GM19043 (cell line): ENCODE data around the gene CDC42BPB.

Experiments used
- ATAC-seq: cut with Tn5 transposase; IDR thresholded peaks from one replicate; pipeline ENCODE4 v1.9.1; 2021; ENCODE audit warnings: low read depth; ENCODE audit not compliant: unreplicated experiment

The CDC42BPB gene

DNA sequence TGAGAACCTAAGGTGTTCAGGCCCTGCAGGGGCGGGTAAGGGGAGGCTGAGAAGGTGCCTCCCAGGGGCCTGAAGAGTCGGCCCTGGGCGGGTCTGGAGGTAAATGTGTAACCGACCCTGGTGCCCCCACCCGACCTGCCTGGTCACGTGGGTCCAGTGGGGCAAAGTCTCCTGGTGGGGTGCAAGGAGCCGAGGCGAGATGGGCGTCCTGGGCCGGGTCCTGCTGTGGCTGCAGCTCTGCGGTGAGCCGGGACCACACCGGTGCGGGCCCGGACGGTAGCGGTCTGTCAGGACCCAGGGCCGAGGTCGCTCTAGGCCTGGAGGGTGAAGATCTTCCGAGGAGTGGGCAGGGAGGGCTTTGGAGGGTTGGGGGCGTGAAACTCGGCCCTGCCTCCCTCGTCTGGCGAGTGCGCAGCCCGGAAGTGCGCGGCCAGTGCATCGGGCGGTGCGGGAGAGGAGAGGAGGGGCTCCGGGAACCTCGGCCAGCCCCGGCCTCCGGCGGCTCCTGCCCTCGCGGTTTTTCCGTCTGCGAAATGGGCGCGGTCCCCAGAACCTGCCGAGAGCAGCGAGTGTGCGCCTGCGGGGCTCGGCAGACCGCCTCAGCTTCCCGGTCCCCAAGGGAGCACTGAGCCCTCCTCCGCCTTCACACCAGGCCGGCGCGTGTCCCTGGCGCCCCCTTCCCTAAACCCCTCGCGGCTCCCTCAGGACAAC lies 134.7 kb downstream of the CDC42BPB start, which contains the start of gene AMN:
AMN (plus strand) TSS at position 174 of the 711 bp plus-strand sequence; CDS start at position 200, 26 bp downstream.
- no peak for ATAC-seq

DNA sequence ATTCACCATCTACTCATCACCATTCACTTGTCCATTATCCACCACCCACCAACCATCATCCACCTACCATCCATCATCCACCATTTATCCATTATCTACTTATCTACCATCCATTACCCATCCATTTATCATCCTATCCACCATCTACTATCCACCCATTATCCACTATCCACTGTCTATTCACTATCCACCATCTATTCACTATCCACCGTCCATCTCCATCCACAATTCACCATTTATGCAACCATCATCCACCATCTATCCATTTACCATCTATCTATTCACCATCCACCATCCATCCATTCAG lies 136.4 kb downstream of the CDC42BPB start:
- no peak for ATAC-seq

DNA sequence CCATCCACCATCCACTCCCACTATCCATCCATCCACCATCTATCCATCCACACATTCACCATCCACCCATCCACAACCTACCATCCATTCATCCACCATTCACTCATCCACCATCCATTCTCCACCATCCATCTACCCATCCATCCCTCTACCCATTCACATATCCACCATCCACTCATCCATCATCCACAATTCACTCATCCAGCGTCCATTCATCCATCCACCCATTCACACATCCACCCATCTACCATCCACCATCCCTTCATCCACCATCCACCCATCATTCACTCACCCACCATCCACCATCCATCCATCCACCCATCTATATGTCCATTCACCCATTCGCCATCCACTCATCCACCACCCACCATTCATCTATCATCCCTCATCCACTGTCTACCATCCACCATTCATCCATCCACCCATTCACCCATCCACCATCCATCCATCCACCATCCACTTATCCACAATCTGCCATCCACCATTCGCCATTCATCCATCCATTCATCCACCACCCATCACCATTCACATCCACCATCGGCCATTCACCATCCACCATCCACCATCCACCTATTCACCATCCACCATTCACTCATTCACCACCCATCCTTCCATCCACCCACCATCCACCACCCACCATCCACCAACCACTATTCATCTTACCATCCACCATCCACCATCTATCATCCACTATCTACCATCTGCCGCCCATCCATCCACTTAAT lies 136.9 kb downstream of the CDC42BPB start:
- ATAC-seq = no peak

DNA sequence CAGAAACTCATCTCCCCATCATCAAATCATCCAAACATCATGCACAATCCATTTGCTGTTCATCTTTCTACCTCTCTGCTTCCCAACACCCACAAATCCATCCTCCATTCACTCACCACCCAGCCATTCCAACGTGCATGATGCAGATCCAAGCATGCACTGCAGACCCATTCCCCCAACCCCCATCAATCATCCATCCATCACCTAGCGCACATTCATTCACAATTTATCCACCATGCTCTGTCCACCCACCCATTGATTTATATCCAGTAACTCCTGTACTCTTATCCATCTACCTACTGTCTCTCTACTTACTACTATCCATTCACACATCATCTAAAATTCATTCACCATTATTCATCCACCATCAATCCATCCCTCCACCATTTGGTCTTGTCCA lies 138.9 kb downstream of the CDC42BPB start:
- no peak for ATAC-seq

DNA sequence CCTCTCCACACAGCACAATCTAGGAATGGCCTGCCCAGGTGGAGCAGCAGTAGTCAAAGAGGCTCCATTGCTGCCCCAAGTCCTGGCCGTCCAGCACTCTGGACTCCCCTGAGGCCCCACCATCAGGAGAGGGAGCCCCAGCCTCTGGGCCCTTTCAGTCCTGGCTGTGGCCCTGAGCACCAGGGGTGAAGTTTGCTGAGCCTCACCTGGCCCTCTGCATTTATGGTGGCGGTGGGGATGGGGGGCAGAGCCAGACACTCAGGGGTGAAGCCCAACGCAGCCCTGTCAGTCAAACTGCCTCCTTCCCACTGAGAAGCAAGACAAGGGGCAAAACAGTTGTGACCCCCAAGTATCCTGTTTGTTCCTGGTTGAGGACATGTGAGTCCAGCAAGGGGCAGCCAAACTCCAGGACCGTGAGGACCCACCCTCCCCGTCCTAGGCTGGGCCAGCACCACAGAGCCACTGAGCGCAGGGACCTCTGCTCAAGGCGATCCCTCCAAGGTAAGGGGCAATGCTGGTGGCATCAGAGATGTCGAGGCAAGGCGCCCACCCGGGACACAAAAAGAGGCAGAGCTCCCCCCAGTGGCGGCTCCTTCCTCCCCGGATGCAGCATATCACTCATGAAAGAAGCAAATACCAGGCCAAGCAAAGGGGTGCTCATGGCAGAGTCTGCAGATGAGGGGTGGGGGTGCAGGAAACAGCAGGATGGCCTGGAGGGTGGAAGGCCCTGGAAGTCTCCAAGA lies 139.7 kb downstream of the CDC42BPB start:
- no peak for ATAC-seq

DNA sequence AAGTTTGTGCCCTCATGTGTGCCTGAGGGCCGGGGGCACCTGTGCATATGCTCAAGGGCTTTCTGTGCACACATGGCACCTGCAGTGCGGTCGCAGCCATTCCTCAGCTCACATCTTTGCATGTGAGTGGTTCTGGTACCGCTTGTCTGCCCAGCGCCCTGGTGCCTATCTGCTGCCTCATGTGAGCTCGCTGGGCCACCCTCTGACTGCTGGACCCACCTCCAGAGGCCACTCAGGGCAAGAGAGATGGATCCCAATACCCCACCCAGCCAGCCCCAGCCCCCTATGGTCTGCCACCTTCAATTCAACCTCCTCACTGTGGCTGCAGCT lies 140.3 kb downstream of the CDC42BPB start:
- no peak for ATAC-seq

DNA sequence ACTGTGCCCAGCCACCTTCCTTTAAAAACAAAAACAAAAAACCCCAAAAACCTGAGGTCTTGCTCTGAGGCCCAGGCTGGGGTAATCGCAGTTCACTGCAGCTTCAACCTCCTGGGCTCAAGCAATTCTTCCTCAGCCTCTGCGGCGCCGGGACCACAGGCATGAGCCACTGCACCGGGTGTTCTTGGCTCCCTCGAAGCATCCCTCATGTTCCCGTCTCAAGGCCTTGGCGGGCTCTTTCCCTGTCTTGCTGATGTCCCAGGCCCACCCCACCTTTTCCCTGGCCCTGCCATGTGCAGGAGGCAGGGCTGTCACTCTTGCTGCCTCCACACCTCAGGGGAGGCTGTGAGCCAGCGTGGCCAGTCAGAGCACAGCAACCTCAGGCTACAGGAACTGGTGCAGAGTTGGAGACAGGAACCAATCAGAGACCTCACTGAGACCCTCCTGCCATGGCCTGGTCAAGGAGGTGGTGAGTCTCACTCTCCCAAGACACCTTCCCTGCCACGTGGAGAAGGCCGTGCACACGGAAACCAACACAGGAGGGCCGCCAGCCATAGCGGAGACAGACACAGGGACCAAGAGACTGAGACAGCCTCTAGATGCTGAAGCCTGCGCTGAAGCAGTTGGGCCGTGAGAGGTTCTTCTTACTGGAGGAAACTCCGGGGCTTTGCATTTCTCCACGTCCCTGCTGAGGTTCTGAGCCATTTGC lies 140.8 kb downstream of the CDC42BPB start:
- ATAC-seq = no peak

DNA sequence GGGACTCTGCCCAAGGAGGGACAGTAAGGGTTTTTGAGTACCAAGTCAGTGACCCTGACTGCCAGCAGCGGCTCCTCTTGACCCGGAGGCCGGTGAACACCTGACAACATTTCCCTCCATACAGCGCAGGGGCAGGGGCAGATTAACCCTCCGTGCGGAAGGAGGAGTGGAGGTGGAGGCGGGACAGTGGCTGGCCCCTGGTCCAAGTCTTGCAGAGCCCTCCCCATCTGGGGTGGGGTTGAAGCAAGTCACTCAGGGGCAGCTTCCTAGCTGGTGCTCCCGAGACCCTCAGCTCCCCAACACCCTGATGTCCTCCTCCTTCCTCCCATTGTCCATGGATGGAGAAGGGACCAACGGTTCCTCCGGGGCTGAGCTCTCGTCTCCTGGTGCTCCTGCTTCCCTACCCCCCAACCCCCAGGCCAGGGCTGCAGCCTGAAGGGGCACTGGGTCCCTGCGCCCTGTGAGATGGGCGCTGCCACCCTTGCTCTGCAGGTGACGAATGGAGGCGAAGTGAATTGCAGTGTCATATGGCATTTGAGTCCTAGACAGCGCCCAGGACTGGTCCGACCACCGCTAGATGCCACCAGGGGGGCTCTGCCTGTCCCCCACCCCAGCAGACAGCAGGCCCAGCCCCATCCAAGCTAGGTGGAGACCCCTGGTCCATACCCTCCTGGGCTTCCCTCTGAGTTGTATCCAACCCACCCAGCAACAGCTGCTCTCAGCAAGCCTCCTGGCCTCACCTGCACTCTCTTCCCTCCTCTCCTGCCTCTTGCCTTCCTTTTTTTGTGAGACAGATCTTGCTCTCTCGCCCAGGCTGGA lies 141.8 kb downstream of the CDC42BPB start:
- ATAC-seq = no peak

DNA sequence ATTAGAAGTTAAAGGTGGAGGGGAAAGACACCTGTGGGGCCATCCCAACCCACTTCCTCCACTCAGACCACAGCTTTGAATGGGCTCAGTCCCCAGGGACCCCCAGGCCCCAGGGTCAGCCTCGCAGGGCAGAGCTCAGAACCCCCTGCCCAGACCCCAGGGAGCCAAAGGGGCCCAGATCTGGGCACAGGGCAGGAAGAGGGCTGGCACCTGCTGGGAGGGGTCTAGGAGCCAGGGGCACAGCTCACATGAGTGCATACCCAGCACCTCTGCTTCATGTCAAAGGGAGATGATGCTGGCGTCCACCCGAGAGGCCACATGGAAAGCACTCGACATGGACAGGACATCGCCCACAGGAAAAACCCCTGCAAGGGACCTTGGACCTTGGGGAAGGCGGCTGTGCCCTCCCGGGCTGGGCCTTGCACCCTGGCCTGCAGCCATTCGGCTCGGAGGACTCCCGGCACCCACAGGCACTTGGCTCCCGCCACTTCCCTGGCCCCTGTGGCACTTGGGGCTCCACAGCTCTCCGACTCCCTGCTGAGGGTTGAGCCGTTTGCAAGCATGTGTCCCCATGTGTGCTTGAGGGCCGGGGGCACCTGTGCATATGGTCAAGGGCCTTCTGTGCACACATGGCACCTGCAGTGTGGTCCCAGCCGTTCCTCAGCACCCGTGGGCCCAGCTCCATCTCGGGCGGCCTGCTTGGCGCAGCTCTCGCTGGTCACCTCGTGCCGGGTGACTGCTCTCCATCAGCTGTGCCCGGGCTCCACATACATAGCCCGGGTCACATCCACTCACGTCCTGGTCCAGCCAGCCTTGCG lies 142.7 kb downstream of the CDC42BPB start:
- no peak for ATAC-seq

DNA sequence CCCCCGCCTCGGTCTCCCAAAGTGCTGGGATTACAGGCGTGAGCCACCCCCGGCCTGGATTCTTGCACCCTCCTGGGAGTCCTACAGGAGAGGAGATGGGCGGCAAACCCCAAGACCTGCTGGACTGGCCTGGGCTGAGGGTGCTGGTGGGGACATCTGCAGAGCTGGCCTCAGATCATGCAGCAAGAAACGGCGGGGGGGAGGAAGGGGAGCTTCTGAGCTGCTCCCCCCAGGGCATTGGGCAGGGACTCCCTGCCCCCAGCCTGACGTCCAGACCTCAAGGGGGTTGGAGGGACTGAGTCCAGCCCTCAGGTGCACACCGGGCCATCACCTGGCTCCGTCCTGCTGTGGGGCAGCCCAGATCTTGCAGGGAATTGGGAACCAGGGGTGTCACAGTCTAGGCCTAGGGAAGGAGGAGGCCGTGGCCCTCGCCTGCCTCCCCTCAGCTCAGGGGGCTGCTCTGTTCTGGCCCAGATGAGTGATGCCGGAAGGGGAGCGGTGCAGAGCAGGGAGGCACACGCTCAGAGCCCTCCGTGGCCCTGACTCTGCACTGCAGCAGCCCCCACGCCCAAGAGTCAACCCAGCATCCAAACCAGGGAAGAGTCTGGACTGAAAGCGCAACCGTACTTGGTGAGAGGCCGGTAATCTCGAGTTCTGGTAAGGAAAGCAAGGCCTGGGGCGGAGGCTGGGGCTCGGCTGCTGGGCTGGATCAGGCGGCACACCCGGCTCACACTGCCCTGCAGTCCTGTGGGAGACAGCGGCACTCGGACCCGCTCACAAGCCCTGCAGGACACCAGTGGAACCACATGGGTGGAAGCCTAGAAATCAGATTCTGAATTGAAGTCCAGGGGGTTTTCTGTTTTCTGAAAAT lies 143.8 kb downstream of the CDC42BPB start:
- no peak for ATAC-seq

DNA sequence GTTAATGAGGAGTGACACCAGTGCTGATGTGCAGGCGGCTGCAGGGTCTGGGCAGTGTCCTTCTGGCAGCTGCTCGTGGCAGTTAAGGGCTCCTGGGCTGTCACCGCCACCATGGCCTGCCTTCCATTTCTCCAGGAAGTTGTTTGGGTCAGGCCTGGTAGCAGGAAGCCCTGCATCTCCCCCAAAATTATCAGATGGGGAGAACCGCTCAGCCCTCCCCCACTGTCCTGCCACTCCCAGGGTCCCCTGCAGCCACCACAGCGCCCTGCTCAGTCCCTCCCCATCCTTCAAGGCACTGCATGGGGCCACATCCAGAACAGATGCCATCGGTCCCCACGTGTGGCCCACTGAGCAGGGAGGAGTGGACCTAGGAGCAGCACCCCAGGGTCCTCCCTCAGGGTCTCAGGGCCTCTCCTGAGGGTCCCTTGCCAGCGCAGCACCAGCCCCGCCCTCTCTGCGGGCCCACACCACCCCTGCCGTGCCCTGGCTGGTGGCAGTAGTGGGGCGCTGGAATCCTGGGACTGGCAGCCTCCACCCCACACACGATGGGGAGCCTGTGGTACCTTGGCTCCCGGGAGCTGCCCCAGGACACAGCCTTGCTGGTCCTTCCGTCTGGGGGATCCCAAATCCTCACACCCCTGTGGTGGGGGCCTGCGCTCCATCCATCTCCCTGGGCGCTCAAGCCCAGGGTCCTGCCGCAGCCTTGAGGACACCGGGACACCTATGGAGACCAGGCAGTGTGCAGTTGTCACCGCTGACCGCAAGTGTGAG lies 145.2 kb downstream of the CDC42BPB start:
- ATAC-seq = no peak

DNA sequence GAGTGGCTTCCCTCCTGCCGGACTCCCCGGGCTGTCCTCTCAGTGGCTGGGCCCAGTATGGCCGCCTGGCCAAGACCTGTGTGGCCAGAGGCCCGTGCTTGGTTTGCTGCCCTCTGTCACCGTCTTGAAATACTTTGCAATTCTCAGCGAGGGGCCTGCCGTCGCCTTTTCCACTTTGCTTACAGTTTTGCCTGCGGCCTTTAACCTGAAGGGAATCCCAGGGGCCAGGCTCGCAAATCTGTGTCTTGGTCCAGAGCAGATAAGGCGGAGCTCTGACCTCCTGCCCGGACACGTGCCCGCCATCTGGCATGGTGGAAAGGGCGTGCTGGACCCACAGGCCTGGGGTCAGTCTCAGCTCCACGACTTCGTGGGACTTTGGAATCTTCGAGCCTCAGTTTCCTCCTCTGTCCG lies 145.8 kb downstream of the CDC42BPB start:
- no peak for ATAC-seq

DNA sequence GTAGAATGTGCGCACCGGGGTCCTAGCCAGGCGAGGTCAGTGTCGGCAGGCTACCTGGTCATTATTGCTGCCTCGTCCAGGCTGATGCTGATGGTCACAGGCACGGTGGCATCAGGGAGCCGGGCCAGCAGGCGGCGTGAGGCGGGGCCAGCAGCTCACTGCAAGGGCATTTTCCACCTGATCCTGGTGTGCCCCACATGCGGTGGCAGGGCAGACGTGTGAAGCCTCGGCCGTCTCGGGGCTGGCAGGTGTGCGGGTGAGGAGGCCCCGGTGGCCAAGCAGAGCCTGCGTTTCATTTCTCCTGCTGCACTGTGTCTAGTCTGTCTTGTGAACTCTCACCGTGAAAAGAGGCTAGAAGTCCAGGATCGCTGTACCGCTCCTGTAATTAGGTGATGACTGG lies 146.9 kb downstream of the CDC42BPB start:
- ATAC-seq = no peak

DNA sequence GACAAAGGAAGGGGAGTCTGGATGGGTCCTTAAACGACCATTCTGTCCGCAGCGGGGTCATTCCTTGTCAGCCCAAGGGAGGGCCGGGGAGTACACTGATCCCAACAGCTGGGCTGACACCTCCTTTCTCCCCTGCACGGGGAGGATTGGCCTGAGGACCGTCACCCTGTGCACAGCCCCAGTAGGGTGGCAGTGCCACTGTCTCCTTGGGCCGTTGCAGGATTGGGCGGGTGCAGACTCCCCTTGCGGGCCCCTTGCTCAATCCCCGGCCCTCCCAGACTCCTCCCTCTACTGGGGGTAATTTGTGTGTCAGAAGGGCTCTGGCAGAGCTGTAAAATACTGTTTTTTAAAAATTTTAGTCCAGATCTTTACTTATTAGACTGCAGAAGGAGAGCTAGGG lies 147.4 kb downstream of the CDC42BPB start:
- ATAC-seq = no peak

DNA sequence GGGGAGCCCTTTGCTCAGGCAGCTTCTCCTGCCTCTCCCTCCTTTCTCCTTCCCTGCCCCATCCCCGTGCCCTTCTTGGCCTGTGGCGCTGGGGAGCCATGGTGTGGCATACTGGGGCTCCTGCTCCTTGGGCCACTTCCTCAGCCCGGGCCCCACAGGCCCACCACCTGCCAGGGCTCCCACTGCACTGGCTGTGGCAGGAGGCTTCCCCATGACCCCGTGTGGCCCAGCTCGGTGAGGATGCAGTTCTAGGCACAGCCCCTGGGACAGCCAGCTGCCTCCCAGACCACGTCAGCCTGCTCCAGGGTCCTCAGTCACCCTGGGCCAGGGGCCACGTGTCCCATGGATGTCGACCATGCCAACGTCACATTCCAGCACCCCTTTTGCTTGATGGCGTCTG lies 147.9 kb downstream of the CDC42BPB start:
- ATAC-seq = no peak

DNA sequence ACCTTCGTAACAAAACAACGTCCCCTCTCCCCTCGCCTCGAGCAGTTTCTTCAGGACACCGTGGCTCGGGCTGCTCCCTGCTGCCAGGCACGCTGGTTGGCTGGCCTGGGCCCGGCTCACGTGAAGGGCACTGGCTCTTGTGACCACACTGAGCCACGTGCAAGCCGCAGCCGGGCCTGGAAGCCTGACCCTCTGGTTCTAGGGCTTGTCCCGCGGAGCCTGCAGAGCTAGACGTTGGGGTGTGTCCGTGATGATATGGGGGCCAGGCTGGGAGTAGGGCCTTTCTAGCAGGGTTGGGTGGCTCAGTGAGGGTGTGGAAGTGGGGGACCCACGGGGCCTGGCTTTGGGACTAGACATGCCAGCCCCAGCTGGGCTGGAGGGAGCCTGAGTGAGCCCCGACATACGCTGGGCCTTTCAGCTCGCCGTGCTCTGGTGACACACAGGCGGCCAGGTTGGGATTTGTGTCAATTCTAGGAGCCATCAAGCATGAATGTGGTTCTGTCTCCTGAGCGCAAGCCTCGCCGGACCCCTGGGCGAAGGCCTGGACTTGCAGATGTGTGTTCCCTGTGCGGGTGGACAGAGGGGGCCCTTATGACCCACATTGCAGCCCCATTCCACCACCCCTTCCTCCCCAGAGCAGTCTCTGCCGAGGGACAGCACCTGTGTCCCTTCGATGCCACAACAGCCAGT lies 148.4 kb downstream of the CDC42BPB start:
- ATAC-seq = no peak
